HG02973 (cell line): ENCODE data around the gene RAMACL.

Source experiments
- ATAC-seq: cut with Tn5 transposase; IDR thresholded peaks from one replicate; pipeline ENCODE4 v1.9.1; 2021; ENCODE audit warnings: moderate library complexity; ENCODE audit not compliant: unreplicated experiment

Gene RAMACL

GRCh38 chr6:166580076-166581050 is 6.1 kb downstream of the RAMACL start:
- ATAC-seq: no peak

- no peak for ATAC-seq
Measured at GRCh38 chr6:166579237-166579850, 7.1 kb downstream of the RAMACL start.

DNA sequence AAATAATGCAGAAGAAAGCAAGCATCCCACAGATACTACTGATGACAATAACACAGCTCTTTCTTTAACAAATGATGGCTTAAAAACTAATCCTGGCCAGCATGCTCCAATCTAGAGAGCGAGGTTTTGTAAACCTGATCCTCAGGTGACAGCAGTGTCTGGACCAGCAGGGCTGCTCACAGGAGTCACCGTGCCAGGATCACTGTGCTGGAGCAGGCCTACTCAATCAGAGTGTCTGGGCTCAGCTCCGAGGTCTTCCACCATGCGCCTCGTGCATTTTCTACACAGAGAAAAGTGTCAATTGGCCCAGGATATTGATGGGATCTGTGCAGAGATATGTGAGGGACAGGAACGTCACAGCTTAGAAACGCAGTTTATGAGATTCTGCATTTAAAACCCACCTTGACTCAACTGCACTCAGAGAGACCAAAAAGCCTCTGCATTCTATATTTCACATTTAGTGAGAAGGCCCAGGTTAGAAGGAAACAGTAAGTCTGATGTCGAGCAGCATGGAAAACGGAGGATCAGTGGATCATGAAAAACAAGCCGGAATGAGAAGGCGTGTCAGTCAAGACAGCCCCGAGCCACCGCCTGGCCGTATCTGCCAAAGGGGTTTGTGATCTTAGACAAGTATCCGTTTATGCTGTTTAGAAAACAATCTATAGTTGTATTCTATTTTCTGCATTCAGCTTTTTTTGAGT is 7.8 kb downstream of the RAMACL start:
- ATAC-seq: no peak

- no peak for ATAC-seq
Measured at GRCh38 chr6:166575205-166575604, 11.3 kb downstream of the RAMACL start.

DNA sequence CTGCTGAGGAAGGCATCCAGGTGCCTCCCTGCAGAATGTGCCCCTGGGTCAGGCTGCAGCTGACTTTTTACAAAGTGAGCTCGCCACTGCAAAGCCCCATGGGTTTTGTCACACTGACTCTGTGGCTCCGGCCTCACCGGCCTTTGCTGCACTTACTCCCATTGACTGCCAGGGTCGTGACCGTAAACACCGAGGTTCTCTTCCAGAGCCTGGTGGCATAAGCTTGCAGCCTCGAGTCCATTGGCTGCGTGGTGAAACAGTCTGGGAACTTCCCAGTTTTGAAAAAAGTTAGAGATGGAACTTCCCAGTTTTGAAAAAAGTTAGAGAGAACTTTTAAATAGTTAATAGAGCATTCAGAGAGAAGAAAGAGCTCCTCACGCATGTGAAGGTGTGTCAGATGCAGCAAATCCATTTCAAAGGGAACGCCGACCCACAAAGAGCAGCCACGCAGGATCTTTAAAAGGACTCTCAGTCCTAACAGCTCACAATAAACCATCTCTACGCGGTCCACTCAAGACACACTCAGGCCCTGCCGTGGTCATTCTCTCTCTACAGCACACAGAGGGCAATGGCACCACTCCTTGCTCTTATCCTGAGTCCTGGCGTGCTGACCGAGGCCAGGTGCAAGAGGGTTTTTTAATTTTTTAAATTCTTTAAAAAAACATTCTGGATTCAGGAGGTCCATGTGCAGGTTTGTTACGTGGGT is 12.8 kb downstream of the RAMACL start:
- no peak for ATAC-seq

DNA sequence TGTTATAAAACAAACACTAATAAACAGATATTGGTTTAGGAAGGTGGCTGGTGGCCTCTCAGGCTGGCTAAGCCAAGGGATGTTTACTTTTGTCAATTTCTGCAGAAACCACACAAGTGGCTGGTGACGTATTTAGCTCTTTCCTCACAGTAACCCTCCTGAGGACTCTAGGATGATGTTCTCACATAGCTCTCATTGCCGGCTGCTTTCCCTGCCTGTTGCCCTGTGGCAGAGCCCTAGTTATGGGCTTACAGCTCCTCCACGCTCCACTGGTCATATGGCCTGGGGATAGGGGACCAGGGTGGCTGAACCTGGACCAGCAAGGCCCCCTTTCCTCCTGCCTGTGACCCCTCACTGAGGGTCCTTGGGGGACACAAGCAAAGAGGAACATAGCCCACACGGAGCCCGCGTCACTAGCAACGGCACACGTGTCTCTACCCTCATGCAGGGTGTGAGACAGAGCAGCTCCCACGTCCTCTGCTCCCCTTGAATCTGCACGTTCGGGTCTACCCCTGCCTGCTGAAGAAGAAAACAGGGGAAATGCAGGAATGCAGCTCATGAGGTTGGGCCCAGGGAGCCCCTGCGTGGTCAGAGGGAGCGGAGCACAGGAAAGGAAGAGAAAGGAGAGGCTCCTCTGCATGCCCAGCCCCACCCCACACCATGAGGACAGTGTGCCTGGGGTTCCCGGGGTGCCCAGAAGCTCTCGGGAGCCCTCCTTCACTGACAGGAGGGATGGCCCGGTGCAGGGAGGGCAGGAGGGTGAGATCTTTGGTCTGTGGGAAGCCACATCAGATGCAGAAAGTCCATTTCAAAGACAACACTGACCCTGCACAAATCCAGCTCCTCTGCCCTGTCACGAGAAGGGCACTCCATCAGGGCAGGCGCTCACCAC is 13.9 kb downstream of the RAMACL start:
- no peak for ATAC-seq

DNA sequence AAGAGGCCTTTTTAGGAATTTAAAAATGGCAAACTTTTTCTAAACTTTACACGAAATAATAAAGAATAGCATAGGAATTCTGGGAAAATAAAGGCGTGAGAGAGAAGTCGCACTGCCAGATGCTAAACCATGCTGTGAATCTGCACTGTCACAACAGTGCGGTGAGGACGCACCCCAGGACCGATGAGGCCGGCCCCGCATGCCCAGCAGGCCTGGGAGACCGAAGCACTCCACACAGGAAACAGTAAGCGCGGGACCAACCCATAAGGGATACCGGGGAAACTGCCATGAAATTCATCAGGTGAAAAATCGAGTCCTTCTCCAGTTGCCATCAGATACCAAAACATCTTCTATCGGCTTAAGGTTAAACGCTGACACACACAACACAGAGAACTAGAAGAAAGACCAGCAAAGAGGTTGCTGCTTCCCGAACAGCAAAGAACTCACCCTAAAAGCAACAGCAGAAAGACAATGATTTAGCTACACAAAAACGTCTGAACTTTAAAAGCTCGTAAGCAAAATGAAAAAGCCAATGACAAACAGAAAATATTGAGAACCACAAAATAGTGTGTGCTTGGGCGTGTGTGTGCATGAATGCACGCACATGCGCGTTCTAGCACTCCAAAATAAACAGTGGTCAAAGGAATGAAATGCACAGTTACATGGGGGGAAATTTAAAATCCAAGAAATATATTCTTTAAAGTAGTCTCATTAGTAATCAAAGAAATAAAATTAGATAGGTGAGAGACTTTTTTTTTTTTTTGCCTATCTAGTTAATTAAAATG is 15.4 kb downstream of the RAMACL start:
- ATAC-seq: no peak

- ATAC-seq: no peak
Measured at GRCh38 chr6:166569206-166569605, 17.3 kb downstream of the RAMACL start.

DNA sequence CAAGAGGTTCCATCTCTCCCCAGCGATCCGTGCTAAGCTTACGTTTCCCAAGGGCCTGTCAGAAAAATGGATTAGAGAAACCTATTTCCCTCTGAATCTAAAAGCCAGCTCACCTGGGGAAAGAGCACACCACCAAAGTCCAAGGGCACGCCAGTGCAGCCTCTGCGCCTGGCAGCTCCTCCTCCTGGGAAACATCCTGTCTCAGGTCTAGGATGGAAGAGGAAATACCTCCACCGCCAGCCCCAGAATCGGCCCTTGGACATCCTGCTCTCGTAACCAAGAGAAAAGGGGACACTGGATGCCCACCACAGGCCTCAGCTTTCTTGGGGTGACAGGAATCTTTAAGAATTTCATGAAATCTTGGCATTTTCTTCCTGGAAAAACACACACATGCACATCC is 18.7 kb downstream of the RAMACL start:
- no peak for ATAC-seq

GRCh38 chr6:166567107-166567506 is 19.4 kb downstream of the RAMACL start:
- no peak for ATAC-seq

DNA sequence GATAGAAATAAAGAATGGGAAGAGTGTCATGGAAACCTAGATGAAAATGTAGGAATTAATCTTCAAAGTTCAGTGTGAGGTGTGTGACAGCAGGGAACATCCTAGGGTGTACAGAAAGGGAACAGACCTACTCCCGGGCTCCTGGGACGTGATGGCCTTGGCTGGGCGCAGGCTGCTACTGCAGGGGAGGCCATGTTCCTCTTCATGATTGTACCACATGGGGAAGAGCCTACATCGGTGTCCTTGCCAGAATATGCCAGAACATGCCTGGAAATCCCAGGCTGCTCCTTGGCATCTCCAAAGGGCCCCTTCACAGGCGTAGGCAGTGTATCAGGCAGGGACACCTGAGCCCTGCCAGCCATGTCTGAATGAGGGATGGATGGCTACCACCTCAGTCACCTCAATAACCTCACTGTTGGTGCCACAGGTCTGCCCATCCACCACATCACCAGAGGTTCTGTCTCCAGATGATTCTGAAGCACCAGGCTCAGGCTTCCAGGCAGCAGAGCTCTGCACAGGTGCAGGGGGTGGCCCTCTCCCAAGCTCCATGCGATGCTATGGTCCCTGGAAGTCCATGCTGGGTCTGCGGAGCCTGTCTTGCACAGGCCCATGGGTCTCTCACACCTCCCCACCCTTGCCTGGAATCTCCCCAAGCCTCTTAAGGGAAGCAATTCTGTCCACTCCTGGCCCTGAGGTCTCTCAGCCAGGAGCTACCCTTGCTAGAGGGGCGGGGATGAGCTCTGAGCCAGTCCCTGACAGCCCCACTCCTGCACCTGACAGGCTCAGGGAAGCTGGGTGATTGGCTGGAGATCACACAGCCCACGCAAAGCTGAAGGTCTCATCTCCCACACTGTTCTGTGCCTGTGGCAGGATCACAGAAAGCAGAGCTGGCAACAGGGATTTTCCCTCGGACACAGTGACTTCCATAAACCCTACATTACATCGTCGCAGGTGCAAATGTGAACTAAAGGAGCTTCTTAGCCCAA is 20.2 kb downstream of the RAMACL start:
- no peak for ATAC-seq

- no peak for ATAC-seq
Measured at GRCh38 chr6:166565084-166565967, 21.2 kb downstream of the RAMACL start.

DNA sequence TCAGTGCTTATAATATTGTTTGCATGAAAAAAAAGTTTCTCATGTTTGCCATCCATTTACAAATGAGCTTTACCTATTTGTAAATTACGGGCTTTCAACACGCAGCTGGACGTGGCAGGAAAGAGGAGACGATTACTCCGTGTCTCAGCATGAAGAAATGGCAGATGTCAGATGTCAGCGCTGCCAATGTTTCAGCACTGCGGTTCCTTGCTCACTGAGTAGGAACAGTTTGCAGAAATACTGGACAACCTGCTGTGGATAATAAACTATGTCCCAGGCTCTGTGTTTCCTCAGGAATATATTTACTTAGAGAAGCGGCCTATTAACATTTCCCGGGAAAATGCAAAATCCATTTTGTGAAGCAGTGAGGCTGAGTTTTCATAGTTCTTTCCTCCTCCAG is 22.7 kb downstream of the RAMACL start:
- ATAC-seq: no peak

- ATAC-seq: no peak
Measured at GRCh38 chr6:166563200-166563599, 23.3 kb downstream of the RAMACL start.

DNA sequence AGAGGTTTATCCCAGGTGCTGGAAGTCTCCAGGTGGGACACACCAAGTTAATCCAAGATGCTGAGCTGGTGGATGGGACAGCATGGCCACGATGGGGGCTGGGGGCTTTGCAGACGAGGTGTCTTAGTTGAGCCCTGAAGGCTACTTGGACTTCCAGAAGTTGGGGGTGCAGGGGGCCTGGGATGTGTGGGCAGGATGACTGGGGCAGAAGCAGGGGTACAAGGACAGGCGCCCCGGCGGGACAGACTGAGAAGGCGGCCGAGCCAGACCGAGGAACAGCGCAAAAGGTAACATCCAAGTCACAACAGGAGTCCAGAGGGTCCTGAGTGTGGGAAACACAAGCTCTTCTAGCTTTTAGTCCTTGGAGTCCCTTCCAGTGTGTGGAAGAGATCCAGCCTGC is 23.8 kb downstream of the RAMACL start:
- ATAC-seq: no peak

GRCh38 chr6:166561771-166562359 is 24.6 kb downstream of the RAMACL start:
- ATAC-seq: no peak

DNA sequence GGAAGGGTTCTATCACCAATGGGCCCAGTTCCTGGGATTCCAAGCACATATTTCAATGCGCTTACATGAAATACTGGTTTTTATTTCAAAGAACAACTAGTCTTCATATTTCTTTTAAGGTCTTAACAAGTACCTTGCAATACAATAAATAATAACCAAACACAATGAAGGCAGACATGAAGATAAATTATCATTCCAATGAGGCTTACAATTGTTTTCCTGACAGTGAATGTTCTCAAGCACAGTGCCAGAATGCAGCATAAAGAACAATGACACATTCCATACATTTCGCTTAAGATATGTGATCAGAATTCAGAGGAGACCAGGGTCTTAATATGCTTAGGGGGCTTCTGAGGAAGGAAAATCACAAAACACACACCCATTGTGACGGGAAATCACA is 26.3 kb downstream of the RAMACL start:
- no peak for ATAC-seq
